ENCODE measurements around the gene SAP30L. TPM values are rescaled to one million over a fixed set of nuclear protein-coding genes. Genes with fewer than 3 reads are reported as not detected.

The SAP30L gene
- total RNA-seq, 5 donors from 2014 or later (not counting 1 experiment from before 2014, with no cell fraction given): 32.5 to 48.4 (median 38.1) TPM

- H3K9me3 ChIP-seq: no peaks in the 10 kb centered on the region
- H3K9me3 Mint-ChIP-seq: no peaks in the 10 kb centered on the region
- H3K36me3 ChIP-seq (ENCODE audit: control insufficient read depth in 2 of 2, extremely low read depth in 1 of 2, insufficient read depth in 1 of 2, low read length in 1 of 2): no peaks in the 10 kb centered on the region
- ChIA-PET POLR2A (no interaction called here), CTCF (no interaction called here)
- no peak overlapping the region for H3K4me3 Mint-ChIP-seq
- H3K27ac ChIP-seq (ENCODE audit: low read length): no peak overlapping the region
- H3K4me1 ChIP-seq (ENCODE audit: control insufficient read depth in 1 of 2, extremely low read depth in 1 of 2, insufficient read depth in 2 of 2, low read length in 2 of 2): peaks cover 15 to 57% of the 10 kb centered on the region in 2 experiments
- peaks cover 48 to 92% of the 10 kb centered on the region in 2 experiments for H3K27me3 ChIP-seq (replicated peaks in 1 of 2; ENCODE audit: control insufficient read depth in 2 of 2, extremely low read depth in 1 of 2, insufficient read depth in 2 of 2, low read length in 1 of 2)
- WGBS (ENCODE audit: insufficient coverage): 17% methylated on average over 19 of the region's 31 CpGs
- H3K36me3 Mint-ChIP-seq: no peaks in the 10 kb centered on the region
- H3K27me3 Mint-ChIP-seq: peaks cover 85 to 92% of the 10 kb centered on the region in 2 donors
- peak overlapping the region in 1 of 2 donors; percentile 40 for H3K27ac Mint-ChIP-seq
- peak in 1 of 4 experiments; percentile 71 for ATAC-seq (replicated peaks in 1 of 4)
- no peak for DNase-seq
- H3K4me1 Mint-ChIP-seq: peaks cover 56 to 62% (median 56%) of the 10 kb centered on the region in 3 donors
- H3K4me3 ChIP-seq (ENCODE audit: control insufficient read depth in 1 of 2, extremely low read depth in 1 of 2, low read length in 1 of 2): no peak overlapping the region
Measured at GRCh38 chr5:154479944-154480750, 34.4 kb downstream of the SAP30L start.

- ChIA-PET CTCF (interaction anchor here in 1 of 2 donors (1.1 kb wide), 1 partner anchor 12 kb away, joined by 4 read pairs; no protein-coding TSS in a partner anchor), POLR2A (no interaction called here)
- Histone ChIP-seq H3K4me1 (ENCODE audit: control insufficient read depth in 1 of 2, extremely low read depth in 1 of 2, insufficient read depth in 2 of 2, low read length in 2 of 2) (peaks cover 12 to 50% of the 10 kb centered on the region in 2 experiments), H3K9me3 (no peaks in the 10 kb centered on the region), H3K36me3 (ENCODE audit: control insufficient read depth in 2 of 2, extremely low read depth in 1 of 2, insufficient read depth in 1 of 2, low read length in 1 of 2) (no peaks in the 10 kb centered on the region), H3K4me3 (ENCODE audit: control insufficient read depth in 1 of 2, extremely low read depth in 1 of 2, low read length in 1 of 2) (no peak overlapping the region), H3K27me3 (replicated peaks in 1 of 2; ENCODE audit: control insufficient read depth in 2 of 2, extremely low read depth in 1 of 2, insufficient read depth in 2 of 2, low read length in 1 of 2) (peaks cover 48 to 85% of the 10 kb centered on the region in 2 experiments), H3K27ac (ENCODE audit: low read length) (no peak overlapping the region)
- H3K27ac Mint-ChIP-seq: no peak overlapping the region
- H3K4me1 Mint-ChIP-seq: peaks cover 50 to 55% (median 54%) of the 10 kb centered on the region in 3 donors
- no peaks in the 10 kb centered on the region for H3K36me3 Mint-ChIP-seq
- H3K4me3 Mint-ChIP-seq: no peak overlapping the region
- DNase-seq (no peak), ATAC-seq (replicated peaks in 1 of 4) (no peak)
- H3K9me3 Mint-ChIP-seq: no peaks in the 10 kb centered on the region
- WGBS (ENCODE audit: insufficient coverage): 0% methylated on average over 1 of the region's 3 CpGs
- H3K27me3 Mint-ChIP-seq: peaks cover 85 to 92% of the 10 kb centered on the region in 2 donors
Measured at GRCh38 chr5:154480847-154481246, 35.0 kb downstream of the SAP30L start.

GRCh38 chr5:154481584-154482381 is 36.0 kb downstream of the SAP30L start:
- Histone ChIP-seq H3K4me3 (ENCODE audit: control insufficient read depth in 1 of 2, extremely low read depth in 1 of 2, low read length in 1 of 2) (no peak overlapping the region), H3K27ac (ENCODE audit: low read length) (no peak overlapping the region), H3K9me3 (no peaks in the 10 kb centered on the region), H3K4me1 (ENCODE audit: control insufficient read depth in 1 of 2, extremely low read depth in 1 of 2, insufficient read depth in 2 of 2, low read length in 2 of 2) (peaks cover 3 to 41% of the 10 kb centered on the region in 2 experiments), H3K27me3 (replicated peaks in 1 of 2; ENCODE audit: control insufficient read depth in 2 of 2, extremely low read depth in 1 of 2, insufficient read depth in 2 of 2, low read length in 1 of 2) (peaks cover 53 to 82% of the 10 kb centered on the region in 2 experiments), H3K36me3 (ENCODE audit: control insufficient read depth in 2 of 2, extremely low read depth in 1 of 2, insufficient read depth in 1 of 2, low read length in 1 of 2) (no peaks in the 10 kb centered on the region)
- WGBS (ENCODE audit: insufficient coverage): 20% methylated on average over 5 of the region's 11 CpGs
- H3K27ac Mint-ChIP-seq: no peak overlapping the region
- no peaks in the 10 kb centered on the region for H3K36me3 Mint-ChIP-seq
- peaks cover 40 to 45% (median 45%) of the 10 kb centered on the region in 3 donors for H3K4me1 Mint-ChIP-seq
- no peaks in the 10 kb centered on the region for H3K9me3 Mint-ChIP-seq
- no peak overlapping the region for H3K4me3 Mint-ChIP-seq
- ATAC-seq (replicated peaks in 1 of 4) (no peak), DNase-seq (no peak)
- CTCF ChIA-PET: interaction anchor here in 1 of 2 donors (1.1 kb wide), 1 partner anchor 13 kb away, joined by 4 read pairs; no protein-coding TSS in a partner anchor
- H3K27me3 Mint-ChIP-seq: peaks cover 87 to 92% of the 10 kb centered on the region in 2 donors
- POLR2A ChIA-PET: no interaction called here

- peak overlapping the region in 1 of 3 donors; percentile 6 for H3K4me3 Mint-ChIP-seq
- POLR2A ChIA-PET: no interaction called here
Measured at GRCh38 chr5:154482528-154483449, 37.0 kb downstream of the SAP30L start.

GRCh38 chr5:154483654-154484392 is 38.0 kb downstream of the SAP30L start:
- WGBS (ENCODE audit: insufficient coverage): 8% methylated on average over 17 of the region's 34 CpGs

More at GRCh38 chr5:154482528-154483449, 37.0 kb downstream of the SAP30L start:
- Histone ChIP-seq H3K4me1 (ENCODE audit: control insufficient read depth in 1 of 2, extremely low read depth in 1 of 2, insufficient read depth in 2 of 2, low read length in 2 of 2) (peaks cover 2 to 31% of the 10 kb centered on the region in 2 experiments), H3K27ac (ENCODE audit: low read length) (no peak overlapping the region), H3K9me3 (no peaks in the 10 kb centered on the region), H3K27me3 (replicated peaks in 1 of 2; ENCODE audit: control insufficient read depth in 2 of 2, extremely low read depth in 1 of 2, insufficient read depth in 2 of 2, low read length in 1 of 2) (peaks cover 57 to 77% of the 10 kb centered on the region in 2 experiments), H3K36me3 (ENCODE audit: control insufficient read depth in 2 of 2, extremely low read depth in 1 of 2, insufficient read depth in 1 of 2, low read length in 1 of 2) (no peaks in the 10 kb centered on the region), H3K4me3 (ENCODE audit: control insufficient read depth in 1 of 2, extremely low read depth in 1 of 2, low read length in 1 of 2) (no peak overlapping the region)
- CTCF ChIA-PET: no interaction called here
- WGBS (ENCODE audit: insufficient coverage): 9% methylated on average over 39 of the region's 49 CpGs
- Mint-ChIP-seq H3K27ac (no peak overlapping the region), H3K36me3 (no peaks in the 10 kb centered on the region), H3K9me3 (no peaks in the 10 kb centered on the region), H3K27me3 (peaks cover 86 to 93% of the 10 kb centered on the region in 2 donors), H3K4me1 (peaks cover 33 to 38% (median 37%) of the 10 kb centered on the region in 3 donors)
- ATAC-seq (replicated peaks in 1 of 4) (no peak), DNase-seq (no peak)

More at GRCh38 chr5:154483654-154484392, 38.0 kb downstream of the SAP30L start:
- CTCF ChIA-PET: no interaction called here
- H3K27ac Mint-ChIP-seq: peak overlapping the region in 1 of 2 donors; percentile 41
- POLR2A ChIA-PET: no interaction called here
- H3K4me1 Mint-ChIP-seq: peaks cover 26 to 38% (median 33%) of the 10 kb centered on the region in 3 donors
- DNase-seq: no peak
- Histone ChIP-seq H3K27ac (ENCODE audit: low read length) (no peak overlapping the region), H3K27me3 (replicated peaks in 1 of 2; ENCODE audit: control insufficient read depth in 2 of 2, extremely low read depth in 1 of 2, insufficient read depth in 2 of 2, low read length in 1 of 2) (peaks cover 58 to 75% of the 10 kb centered on the region in 2 experiments), H3K9me3 (no peaks in the 10 kb centered on the region), H3K36me3 (ENCODE audit: control insufficient read depth in 2 of 2, extremely low read depth in 1 of 2, insufficient read depth in 1 of 2, low read length in 1 of 2) (no peaks in the 10 kb centered on the region), H3K4me1 (ENCODE audit: control insufficient read depth in 1 of 2, extremely low read depth in 1 of 2, insufficient read depth in 2 of 2, low read length in 2 of 2) (peaks cover 2 to 22% of the 10 kb centered on the region in 2 experiments), H3K4me3 (ENCODE audit: control insufficient read depth in 1 of 2, extremely low read depth in 1 of 2, low read length in 1 of 2) (no peak overlapping the region)
- peaks cover 87 to 90% of the 10 kb centered on the region in 2 donors for H3K27me3 Mint-ChIP-seq
- no peak for ATAC-seq (replicated peaks in 1 of 4)
- H3K9me3 Mint-ChIP-seq: no peaks in the 10 kb centered on the region
- no peaks in the 10 kb centered on the region for H3K36me3 Mint-ChIP-seq
- H3K4me3 Mint-ChIP-seq: no peak overlapping the region
